ENCODE results near the gene ERO1B. TPM values are rescaled to one million over a fixed set of nuclear protein-coding genes. Genes with fewer than 3 reads are reported as not detected.

The ERO1B gene
- total and polyA plus RNA-seq, 2 of the 4 experiments (the other 2 are of a cell fraction): 0.54 to 0.60 TPM

DNA sequence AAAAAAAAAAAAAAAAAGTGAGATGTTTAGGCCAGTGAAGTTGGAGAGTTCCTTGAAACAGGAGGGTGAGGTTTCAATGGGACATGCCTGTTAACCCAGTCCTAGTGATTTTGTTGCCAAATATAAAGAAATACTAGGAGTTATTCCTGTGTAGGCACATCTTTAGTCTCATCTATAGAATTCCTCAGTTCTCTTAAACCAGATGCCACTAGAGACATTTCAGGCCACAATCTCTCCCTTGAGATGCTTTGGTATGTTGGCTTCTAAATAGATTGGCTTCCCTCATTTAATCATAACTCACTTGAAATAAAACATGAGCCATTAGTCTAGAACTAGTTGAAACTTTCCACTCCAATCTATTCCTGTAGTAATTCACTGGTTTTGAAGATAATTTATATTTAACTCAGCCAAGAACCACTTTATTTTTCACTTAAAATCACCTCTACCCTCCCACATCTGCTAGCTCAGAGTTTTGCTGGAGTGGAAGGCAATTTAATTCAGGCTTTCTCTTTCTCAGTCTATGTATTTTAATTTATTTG lies 109.6 kb downstream of the ERO1B start:
- ChIA-PET CTCF (interaction anchor here (0.8 kb wide), 1 partner anchor 321 kb away, joined by 8 read pairs; no protein-coding TSS in a partner anchor), POLR2A (ENCODE audit: unreplicated experiment) (no interaction called here)
- Histone ChIP-seq H2BK20ac (ENCODE audit: low read depth, low read length) (no peak overlapping the region), H3K27me3 (ENCODE audit: control insufficient read depth, insufficient read depth, low read length) (no peaks in the 10 kb centered on the region), H2AFZ (replicated peaks; ENCODE audit: low read length, poor library complexity) (no peak overlapping the region), H3K9me3 (ENCODE audit: control insufficient read depth, insufficient read depth, low read length) (no peaks in the 10 kb centered on the region), H3K79me1 (ENCODE audit: low read depth in 1 of 2, low read length in 2 of 2) (peaks cover 0 to 3% of the 10 kb centered on the region in 2 experiments; a peak in 1 of 4 replicates), H2BK15ac (ENCODE audit: low read depth, low read length) (no peak overlapping the region), H3K36me3 (ENCODE audit: control insufficient read depth, insufficient read depth, low read length) (peaks cover 1% of the 10 kb centered on the region; the same call in 1 of the 2 replicates), H2BK120ac (ENCODE audit: low read depth, low read length) (no peak overlapping the region), H3K23ac (ENCODE audit: low read depth, low read length) (no peak overlapping the region), H2AK9ac (replicated peaks; ENCODE audit: low read depth, low read length, poor library complexity) (no peak overlapping the region), H2AK5ac (ENCODE audit: low read depth, low read length) (no peak overlapping the region), H2BK5ac (ENCODE audit: low read depth, low read length, poor library complexity, severe bottlenecking) (no peak overlapping the region), H4K91ac (ENCODE audit: insufficient read depth, low read depth, low read length) (no peak overlapping the region), H3K14ac (replicated peaks; ENCODE audit: low read depth, low read length) (no peak overlapping the region), H3K9me1 (ENCODE audit: insufficient read depth, low read length) (no peaks in the 10 kb centered on the region), H4K20me1 (ENCODE audit: insufficient read depth, low read length) (no peaks in the 10 kb centered on the region), H3K27ac (ENCODE audit: insufficient read depth, low read length) (no peak overlapping the region), H3K4me1 (ENCODE audit: control insufficient read depth, insufficient read depth, low read length) (peaks cover 4% of the 10 kb centered on the region; the same call in 1 of the 2 replicates), H3K4me2 (ENCODE audit: low read depth, low read length) (no peak overlapping the region), H3K4ac (ENCODE audit: low read depth, low read length) (no peak overlapping the region), H4K8ac (ENCODE audit: low read depth in 2 of 2, low read length in 2 of 2) (no peak overlapping the region), H4K5ac (ENCODE audit: low read depth, low read length) (no peak overlapping the region), H3K18ac (ENCODE audit: low read depth, low read length) (no peak overlapping the region), H3K56ac (ENCODE audit: extremely low read depth, insufficient read depth, low read length) (no peak overlapping the region), H3K4me3 (ENCODE audit: insufficient read depth, low read depth, low read length) (no peak overlapping the region), H3K9ac (ENCODE audit: low read depth, low read length) (no peak overlapping the region)
- TF ChIP-seq POLR2A (IDR thresholded peaks at IDR 0.05; ENCODE audit: low read depth, low read length) (no peak), FOS (IDR thresholded peaks at IDR 0.05; ENCODE audit: low read depth, low read length) (no peak), NFE2L2 (IDR thresholded peaks at IDR 0.05; ENCODE audit: low read depth, low read length) (no peak), MAFK (IDR thresholded peaks at IDR 0.05; ENCODE audit: low read depth, low read length) (no peak), ELK1 (IDR thresholded peaks at IDR 0.05; ENCODE audit: borderline replicate concordance, low read depth, low read length) (no peak), CTCF (conservative IDR thresholded peaks at IDR 0.05; ENCODE audit: low read depth, low read length) (no peak), CEBPB (IDR thresholded peaks at IDR 0.05; ENCODE audit: low read depth, low read length) (no peak), RCOR1 (IDR thresholded peaks at IDR 0.05; ENCODE audit: insufficient replicate concordance, low read length) (no peak), USF2 (IDR thresholded peaks at IDR 0.05; ENCODE audit: low read depth, low read length) (no peak), SMC3 (IDR thresholded peaks at IDR 0.05; ENCODE audit: low read depth, low read length) (no peak), RAD21 (IDR thresholded peaks at IDR 0.05; ENCODE audit: low read length) (no peak), MAZ (IDR thresholded peaks at IDR 0.05; ENCODE audit: borderline replicate concordance, low read depth, low read length) (no peak), CHD1 (IDR thresholded peaks at IDR 0.05; ENCODE audit: low read depth, low read length) (no peak), BHLHE40 (IDR thresholded peaks at IDR 0.05; ENCODE audit: low read depth, low read length) (no peak), MXI1 (IDR thresholded peaks at IDR 0.05; ENCODE audit: borderline replicate concordance, low read depth, low read length) (no peak), RFX5 (IDR thresholded peaks at IDR 0.05; ENCODE audit: low read depth, low read length) (no peak)
- BruUV-seq (replicated peaks): no TSS peak
- DNase-seq: no peak
- in situ Hi-C loops (cut with MboI; ENCODE audit: low sequenced_read_pairs) (no loop called here), intact Hi-C loops (cut with micrococcal nuclease) (no loop called here), dilution Hi-C loops (cut with HindIII; ENCODE audit: low sequenced_read_pairs, unreplicated experiment) (no loop called here)
- peak; percentile 22; the same call in 1 of the 2 replicates for ATAC-seq (ENCODE audit: low read depth)
